ENCODE measurements around the gene PTGER2. TPM values are rescaled to one million over a fixed set of nuclear protein-coding genes. Genes with fewer than 3 reads are reported as not detected.
A peak's percentile ranks its signal among the peaks of the same experiment; 100 is the strongest.

Gene PTGER2
- total and polyA plus RNA-seq, 2 of the 13 experiments (the other 11 are each of a cell fraction or from before 2014, with no cell fraction given) = not detected

- TF ChIP-seq RARA (CRISPR knock-in tag; IDR thresholded peaks at IDR 0.05) (no peak), RBFOX2 (IDR thresholded peaks at IDR 0.05; ENCODE audit: low read depth, low read length) (no peak), FOXP4 (CRISPR knock-in tag; IDR thresholded peaks at IDR 0.05) (peak; percentile 58), ASH2L (IDR thresholded peaks at IDR 0.05; ENCODE audit: insufficient read length, low read depth, low read length) (peak; percentile 47), FOXP1 (IDR thresholded peaks at IDR 0.05) (no peak), FOXP1 (CRISPR knock-in tag; IDR thresholded peaks at IDR 0.05) (peak; percentile 48; the same call in 1 of the 2 replicates), ZBTB7B (CRISPR knock-in tag; IDR thresholded peaks at IDR 0.05) (no peak), ARID5B (CRISPR knock-in tag; IDR thresholded peaks at IDR 0.05) (peak; percentile 43; the same call in 1 of the 2 replicates), ZNF740 (CRISPR knock-in tag; IDR thresholded peaks at IDR 0.05) (no peak), NR1H2 (CRISPR knock-in tag; IDR thresholded peaks at IDR 0.05; ENCODE audit: borderline replicate concordance, low read depth) (no peak), ZNF44 (CRISPR knock-in tag; IDR thresholded peaks at IDR 0.05) (no peak), DNMT1 (CRISPR knock-in tag; IDR thresholded peaks at IDR 0.05) (no peak), KLF13 (CRISPR knock-in tag; IDR thresholded peaks at IDR 0.05) (no peak), ZNF143 (CRISPR knock-in tag; IDR thresholded peaks at IDR 0.05) (no peak), ZNF350 (CRISPR knock-in tag; IDR thresholded peaks at IDR 0.05; ENCODE audit: borderline replicate concordance, low read depth) (no peak), ZNF230 (CRISPR knock-in tag; IDR thresholded peaks at IDR 0.05) (no peak), MAFF (IDR thresholded peaks at IDR 0.05; ENCODE audit: low read depth, low read length) (no peak), ZHX1 (CRISPR knock-in tag; IDR thresholded peaks at IDR 0.05; ENCODE audit: low read depth) (no peak), FOXA1 (IDR thresholded peaks at IDR 0.05) (no peak), FOXA1 (CRISPR knock-in tag; IDR thresholded peaks at IDR 0.05) (peak; percentile 20; the same call in 1 of the 2 replicates), CEBPG (CRISPR knock-in tag; IDR thresholded peaks at IDR 0.05) (peak; percentile 32; the same call in 1 of the 2 replicates), SOX13 (IDR thresholded peaks at IDR 0.05) (0 out of 2 replicates have a peak, but pooled peaks have one; percentile 27), SOX13 (CRISPR knock-in tag; conservative IDR thresholded peaks at IDR 0.05 in 1 of 2, IDR thresholded peaks at IDR 0.05 in 1 of 2) (peak in 1 of 2 experiments; percentile 53; a peak in 1 of 4 replicates)
Observed at GRCh38 chr14:52307376-52307775, 6.7 kb upstream of the PTGER2 start (continued).
